Keratinocyte (primary cell): ENCODE measurements around the gene PRKAG2. TPM values are rescaled to one million over a fixed set of nuclear protein-coding genes. Genes with fewer than 3 reads are reported as not detected.

Experiments
- DNase-seq: peaks from one replicate; pipeline ENCODE4 v3.0.0-alpha.2; 2011; ENCODE audit warnings: low read depth, missing footprints, low spot score
- FAIRE-seq: peaks from 2 replicates; lab custom pipeline; 2011; peaks lifted over from hg19 to GRCh38; lab: Jason Lieb, UNC
- H2AFZ ChIP-seq: 2 replicates; pipeline ENCODE4 v1.6.0; 2012; ENCODE audit warnings: low read length, control low read depth, inconsistent platforms; ENCODE audit not compliant: control insufficient read depth
- H3K27ac ChIP-seq: 2 replicates; pipeline ENCODE4 v1.5.1; 2011; ENCODE audit warnings: low read length; ENCODE audit not compliant: control insufficient read depth, insufficient read depth
- H3K27me3 ChIP-seq: 3 replicates; pipeline ENCODE4 v1.6.0; 2011; ENCODE audit warnings: low read length; ENCODE audit not compliant: control insufficient read depth, insufficient read depth; ENCODE audit errors: extremely low read depth
- H3K36me3 ChIP-seq, 2 experiments: 2 replicates in 1 of 2; 3 replicates in 1 of 2; pipeline ENCODE4 v1.5.1; 2011; ENCODE audit warnings: low read length in 2 of 2, mild to moderate bottlenecking in 1 of 2; ENCODE audit not compliant: control insufficient read depth in 2 of 2, insufficient read depth in 2 of 2; ENCODE audit errors: extremely low read depth in 1 of 2
- H3K4me1 ChIP-seq: 3 replicates; pipeline ENCODE4 v1.5.1; 2011; ENCODE audit warnings: low read length; ENCODE audit not compliant: control insufficient read depth, insufficient read depth; ENCODE audit errors: extremely low read depth
- H3K4me2 ChIP-seq: 3 replicates; pipeline ENCODE4 v1.6.0; 2011; ENCODE audit warnings: low read depth, low read length; ENCODE audit not compliant: control insufficient read depth, insufficient read depth; ENCODE audit errors: extremely low read depth
- H3K4me3 ChIP-seq, 3 experiments: fragments of 200-600 bp in 1 of 3; sonication (generic) in 1 of 3; 2 replicates in 2 of 3; 3 replicates in 1 of 3; pipeline ENCODE4 v1.5.1; 2011 to 2016; ENCODE audit warnings: low read length in 3 of 3, mild to moderate bottlenecking in 3 of 3, control low read depth in 2 of 3, inconsistent platforms in 1 of 3, low read depth in 1 of 3, mixed read lengths in 1 of 3, mixed run types in 1 of 3, moderate library complexity in 1 of 3; ENCODE audit not compliant: control insufficient read depth in 2 of 3, insufficient read depth in 2 of 3; ENCODE audit errors: extremely low read depth in 1 of 3
- H3K79me2 ChIP-seq: 2 replicates; pipeline ENCODE4 v1.6.0; 2012; ENCODE audit warnings: low read length; ENCODE audit not compliant: control insufficient read depth, insufficient read depth
- H3K9ac ChIP-seq: 3 replicates; pipeline ENCODE4 v1.6.0; 2011; ENCODE audit warnings: low read length; ENCODE audit not compliant: control insufficient read depth, insufficient read depth; ENCODE audit errors: extremely low read depth
- H3K9me1 ChIP-seq: 3 replicates; pipeline ENCODE4 v1.6.0; 2011; ENCODE audit warnings: low read length; ENCODE audit not compliant: control insufficient read depth, insufficient read depth; ENCODE audit errors: extremely low read depth
- H3K9me3 ChIP-seq: 2 replicates; pipeline ENCODE4 v1.5.1; 2012; ENCODE audit warnings: low read depth, low read length; ENCODE audit not compliant: control insufficient read depth
- H4K20me1 ChIP-seq: 3 replicates; pipeline ENCODE4 v1.6.0; 2011; ENCODE audit warnings: low read length; ENCODE audit not compliant: control insufficient read depth, insufficient read depth; ENCODE audit errors: extremely low read depth
- CTCF ChIP-seq, 3 experiments: IDR thresholded peaks in 1 of 3; conservative IDR thresholded peaks in 1 of 3; optimal IDR thresholded peaks in 1 of 3; 2 replicates in 2 of 3; 3 replicates in 1 of 3; pipeline versions ENCODE3 to v1.5.1; 2011; ENCODE audit warnings: low read length in 3 of 3, mild to moderate bottlenecking in 3 of 3, moderate library complexity in 2 of 3, control low read depth in 1 of 3, inconsistent platforms in 1 of 3; ENCODE audit not compliant: insufficient read depth in 2 of 3; ENCODE audit errors: extremely low read depth in 1 of 3
- EZH2 ChIP-seq: IDR thresholded peaks from one replicate; pipeline ENCODE4 v1.6.1; 2012; ENCODE audit warnings: inconsistent platforms, mild to moderate bottlenecking, low read length, moderate library complexity
- dilution Hi-C: fragments of 300-500 bp; cut with MboI; formaldehyde crosslinking; loops from one replicate; pipeline ENCODE4 v1.7.0; 2020; ENCODE audit warnings: low sequenced_read_pairs; ENCODE audit not compliant: extremely low pct_ligation_motif_present
- polyA plus RNA-seq, 5 experiments: library from polyadenylated mRNA; depleted of rRNA in 3 of 5; stranded (reverse) in 3 of 5; stranded (forward) in 1 of 5; unstranded in 1 of 5; fragments of >200 nt; gene quantifications; 1 replicate in 1 of 5; 2 replicates in 3 of 5; 3 replicates in 1 of 5; pipeline versions ENCODE4 v1.2.1 to v1.2.3, GENCODE V29; 2011 to 2012; ENCODE audit warnings: missing spikeins in 2 of 5, low read depth in 1 of 5, low replicate concordance in 1 of 5

PRKAG2 gene
- polyA plus RNA-seq, 1 donor (not counting 4 experiments of a cell fraction or from before 2014, with no cell fraction given): 39.5 TPM

GRCh38 chr7:151662251-151662826 is 214.6 kb downstream of the PRKAG2 start:
- Histone ChIP-seq H4K20me1 (no peaks in the 10 kb centered on the region), H3K4me1 (no peaks in the 10 kb centered on the region), H3K9ac (no peak overlapping the region), H2AFZ (no peak overlapping the region), H3K4me2 (no peak overlapping the region), H3K9me1 (no peaks in the 10 kb centered on the region), H3K36me3 (no peaks in the 10 kb centered on the region), H3K79me2 (no peaks in the 10 kb centered on the region), H3K9me3 (peaks cover 3% of the 10 kb centered on the region), H3K4me3 (no peak overlapping the region), H3K27me3 (no peaks in the 10 kb centered on the region), H3K27ac (no peak overlapping the region)
- dilution Hi-C loops: no loop called here
- FAIRE-seq (no peak), DNase-seq (no peak)
- TF ChIP-seq EZH2: no peak
- TF ChIP-seq CTCF (optimal IDR thresholded peaks at IDR 0.05 in 1 of 3, IDR thresholded peaks at IDR 0.05 in 1 of 3, conservative IDR thresholded peaks at IDR 0.05 in 1 of 3; ENCODE audit: extremely low read depth in 1 of 3, insufficient read depth in 2 of 3, low read length in 3 of 3): no peak

DNA sequence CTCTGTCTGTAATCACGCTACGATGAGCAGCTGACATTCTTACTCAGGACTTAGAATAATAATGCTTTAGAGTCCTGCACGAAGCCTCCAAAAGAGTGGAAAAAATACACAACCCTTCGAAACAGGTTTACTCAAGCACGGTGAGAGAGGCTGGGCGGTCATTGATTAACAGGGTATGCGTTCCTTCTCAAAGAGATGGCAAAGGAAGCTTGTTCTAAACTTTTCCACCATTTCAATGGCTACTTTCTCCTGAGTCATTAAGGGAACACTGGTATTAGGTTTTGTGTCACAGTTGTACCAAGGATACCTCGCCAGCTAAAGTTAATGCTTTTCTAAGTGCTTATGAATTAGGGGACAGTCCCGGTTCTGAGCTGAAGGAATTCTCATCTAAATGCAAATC is 215.3 kb downstream of the PRKAG2 start:
- Histone ChIP-seq H3K9ac (no peak overlapping the region), H3K9me1 (no peaks in the 10 kb centered on the region), H4K20me1 (no peaks in the 10 kb centered on the region), H3K79me2 (no peaks in the 10 kb centered on the region), H3K36me3 (no peaks in the 10 kb centered on the region), H3K9me3 (peaks cover 3% of the 10 kb centered on the region), H3K27me3 (no peaks in the 10 kb centered on the region), H3K4me3 (no peak overlapping the region), H3K4me1 (no peaks in the 10 kb centered on the region), H2AFZ (no peak overlapping the region), H3K27ac (no peak overlapping the region), H3K4me2 (no peak overlapping the region)
- dilution Hi-C loops: no loop called here
- FAIRE-seq (no peak), DNase-seq (no peak)
- TF ChIP-seq EZH2: no peak
- TF ChIP-seq CTCF (optimal IDR thresholded peaks at IDR 0.05 in 1 of 3, IDR thresholded peaks at IDR 0.05 in 1 of 3, conservative IDR thresholded peaks at IDR 0.05 in 1 of 3; ENCODE audit: extremely low read depth in 1 of 3, insufficient read depth in 2 of 3, low read length in 3 of 3): no peak
